A549 (cell line): ENCODE data around the gene LGALS3BP. TPM values are rescaled to one million over a fixed set of nuclear protein-coding genes. Genes with fewer than 3 reads are reported as not detected.
A peak's percentile ranks its signal among the peaks of the same experiment; 100 is the strongest.

ENCODE experiments used
- ATAC-seq, 2 experiments: fragments of 200-7000 bp in 1 of 2; fragments of >200 bp in 1 of 2; cut with Nextera tagmentation in 1 of 2; cut with Tn5 transposase in 1 of 2; 3 replicates each; pipeline versions ENCODE4 v1.8.0 to v1.9.1; 2018 to 2020; ENCODE audit warnings: mild to moderate bottlenecking in 1 of 2, moderate library complexity in 1 of 2
- CTCF ChIA-PET: fragments of 300-600 bp; sonication (Branson Sonifier 250); formaldehyde crosslinking; extraction: SDS; loops from one replicate; lab custom pipeline; 2021; ENCODE audit warnings: antibody characterized with exemption, inconsistent platforms; lab: Yijun Ruan, JAX
- POLR2A ChIA-PET: fragments of 350-600 bp; formaldehyde crosslinking; extraction: SDS; loops from one replicate; lab custom pipeline; 2021; ENCODE audit warnings: antibody characterized with exemption, inconsistent platforms; lab: Yijun Ruan, JAX
- DNase-seq, 2 experiments: peaks; one replicate each; pipeline versions ENCODE4 v3.0.0 to v3.0.0-alpha.2; 2011 to 2016; ENCODE audit warnings: low read depth in 1 of 2, low spot score in 1 of 2
- FAIRE-seq: peaks from 2 replicates; lab custom pipeline; 2011; peaks lifted over from hg19 to GRCh38; lab: Jason Lieb, UNC
- H3K27ac ChIP-seq, 2 experiments: fragments of >200 bp; sonication (Bioruptor Twin); formaldehyde crosslinking; 3 replicates each; pipeline ENCODE4 v1.5.1; 2016 to 2017
- H3K4me1 ChIP-seq: fragments of >200 bp; sonication (Bioruptor Twin); formaldehyde crosslinking; 3 replicates; pipeline ENCODE4 v1.6.1; 2016
- H3K4me2 ChIP-seq: fragments of >200 bp; sonication (Bioruptor Twin); formaldehyde crosslinking; 3 replicates; pipeline ENCODE4 v1.6.1; 2016
- H3K4me3 ChIP-seq: fragments of >200 bp; sonication (Bioruptor Twin); formaldehyde crosslinking; 3 replicates; pipeline ENCODE4 v1.5.1; 2016
- H3K9me3 ChIP-seq: fragments of >200 bp; sonication (Bioruptor Twin); formaldehyde crosslinking; 3 replicates; pipeline ENCODE4 v1.6.1; 2016
- CBX8 ChIP-seq: fragments of 200-600 bp; sonication (generic); IDR thresholded peaks from 2 replicates; pipeline ENCODE4 v1.6.1; 2016
- CEBPB ChIP-seq, 2 experiments: fragments of >200 bp in 1 of 2; sonication (Bioruptor Twin) in 1 of 2; formaldehyde crosslinking in 1 of 2; IDR thresholded peaks; 2 replicates each; pipeline ENCODE4 v1.6.1; 2012 to 2016
- E2F6 ChIP-seq: IDR thresholded peaks from 2 replicates; pipeline ENCODE4 v1.6.1; 2012; ENCODE audit warnings: low read depth, borderline replicate concordance
- EHF ChIP-seq: fragments of 250-450 bp; sonication (Bioruptor Pico); IDR thresholded peaks from 2 replicates; pipeline ENCODE4 v1.5.0; 2020; ENCODE audit warnings: mild to moderate bottlenecking
- FOSL2 ChIP-seq, 2 experiments: fragments of 450-650 bp in 1 of 2; fragments of >200 bp in 1 of 2; sonication (Bioruptor Twin) in 1 of 2; formaldehyde crosslinking; IDR thresholded peaks; 2 replicates each; pipeline versions ENCODE4 v1.5.0 to v1.6.1; 2016 to 2020; ENCODE audit warnings: mild to moderate bottlenecking in 1 of 2, moderate library complexity in 1 of 2
- HOXA7 ChIP-seq: fragments of 250-450 bp; sonication (Bioruptor Pico); IDR thresholded peaks from 2 replicates; pipeline ENCODE4 v1.5.0; 2020; ENCODE audit warnings: mild to moderate bottlenecking, moderate library complexity
- HOXB5 ChIP-seq: fragments of 250-450 bp; sonication (Bioruptor Pico); IDR thresholded peaks from 2 replicates; pipeline ENCODE4 v1.5.0; 2020; ENCODE audit warnings: mild to moderate bottlenecking, moderate library complexity
- JUNB ChIP-seq: fragments of >200 bp; sonication (Bioruptor Twin); formaldehyde crosslinking; IDR thresholded peaks from 2 replicates; pipeline ENCODE4 v1.6.1; 2016
- NFE2L2 ChIP-seq: fragments of 150-350 bp; conservative IDR thresholded peaks from 2 replicates; pipeline ENCODE4 v1.6.1; 2014; ENCODE audit warnings: low read length
- NPAS2 ChIP-seq: fragments of 250-450 bp; sonication (Bioruptor Pico); IDR thresholded peaks from 2 replicates; pipeline ENCODE4 v1.8.0; 2022; ENCODE audit warnings: mild to moderate bottlenecking, moderate library complexity, borderline replicate concordance
- NR3C1 ChIP-seq: fragments of >200 bp; sonication (Bioruptor Twin); formaldehyde crosslinking; IDR thresholded peaks from 3 replicates; pipeline ENCODE4 v1.6.1; 2017
- POLR2AphosphoS2 ChIP-seq: conservative IDR thresholded peaks from 2 replicates; pipeline ENCODE4 v1.6.1; 2012; ENCODE audit warnings: low read length, improper control_type of control experiment, inconsistent platforms
- RAD21 ChIP-seq, 2 experiments: fragments of >200 bp in 1 of 2; sonication (Bioruptor Twin) in 1 of 2; formaldehyde crosslinking in 1 of 2; IDR thresholded peaks in 1 of 2; conservative IDR thresholded peaks in 1 of 2; 2 replicates in 1 of 2; 3 replicates in 1 of 2; pipeline ENCODE4 v1.6.1; 2012 to 2018; ENCODE audit warnings: inconsistent platforms in 1 of 2
- RARB ChIP-seq: fragments of 250-450 bp; sonication (Bioruptor Pico); IDR thresholded peaks from 2 replicates; pipeline ENCODE4 v1.8.0; 2021; ENCODE audit warnings: mild to moderate bottlenecking, moderate library complexity
- RCOR1 ChIP-seq: fragments of 150-350 bp; IDR thresholded peaks from 2 replicates; pipeline ENCODE4 v1.6.1; 2014; ENCODE audit warnings: antibody characterized with exemption, low read length, low read depth
- RNF2 ChIP-seq: fragments of 200-600 bp; sonication (generic); IDR thresholded peaks from 2 replicates; pipeline ENCODE4 v1.6.1; 2016; ENCODE audit warnings: low read depth, mild to moderate bottlenecking, antibody characterized with exemption, moderate library complexity, borderline replicate concordance
- SMC3 ChIP-seq: fragments of >200 bp; sonication (Bioruptor Twin); formaldehyde crosslinking; IDR thresholded peaks from 3 replicates; pipeline ENCODE4 v1.6.1; 2018; ENCODE audit warnings: inconsistent platforms
- SREBF2 ChIP-seq: fragments of 450-650 bp; IDR thresholded peaks from 2 replicates; pipeline ENCODE4 v1.6.1; 2014; ENCODE audit warnings: mild to moderate bottlenecking, moderate library complexity
- TFCP2L1 ChIP-seq: fragments of 250-450 bp; sonication (Bioruptor Pico); IDR thresholded peaks from 2 replicates; pipeline ENCODE4 v1.5.0; 2021; ENCODE audit warnings: mild to moderate bottlenecking
- WGBS: methylation state at CpG from one replicate; pipeline ENCODE4 v1.1.6; 2017; ENCODE audit errors: missing lambda C conversion rate; 5-methylcytosine and 5-hydroxymethylcytosine counted together
- polyA plus RNA-seq, 4 experiments: library from polyadenylated mRNA; depleted of rRNA in 3 of 4; stranded (reverse); fragments of >200 nt; fragmentation: RNase III in 1 of 4; extraction: RNeasy Plus Mini Kit Qiagen cat#74134 plus additional on column Dnase treatment in 1 of 4; gene quantifications; 2 replicates in 3 of 4; 3 replicates in 1 of 4; pipeline ENCODE4 v1.2.3, GENCODE V29; 2011 to 2017
- TF ChIP-seq, protein P1 (sequence below): fragments of >200 bp; sonication (Bioruptor Twin); formaldehyde crosslinking; IDR thresholded peaks from 3 replicates; pipeline ENCODE4 v1.5.1; 2016
- TF ChIP-seq, protein P2 (sequence below): fragments of 250-450 bp; sonication (Bioruptor Pico); IDR thresholded peaks from 2 replicates; pipeline ENCODE4 v1.5.0; 2021; ENCODE audit warnings: mild to moderate bottlenecking, moderate library complexity, borderline replicate concordance

LGALS3BP gene
- polyA plus RNA-seq, 2 of the 4 experiments (the other 2 are of a cell fraction) = 28.3 to 60.0 TPM

- no peak for TF ChIP-seq FOSL2 (IDR thresholded peaks at IDR 0.05)
- no peak for TF ChIP-seq FOSL2 (CRISPR knock-in tag; IDR thresholded peaks at IDR 0.05)
- TF ChIP-seq SREBF2 = no peak
- no peak for TF ChIP-seq POLR2AphosphoS2
Measured at GRCh38 chr17:79020631-79021301, 41.0 kb upstream of the LGALS3BP start (continued).

- Histone ChIP-seq H3K4me2 (no peak overlapping the region), H3K9me3 (peaks cover 3% of the 10 kb centered on the region; the same call in 1 of the 3 replicates), H3K4me1 (peaks cover 15% of the 10 kb centered on the region), H3K4me3 (no peak overlapping the region), H3K27ac (peak overlapping the region; percentile 32 to 43; a peak in 4 of 6 replicates)
- CTCF ChIA-PET = interaction anchor here (0.6 to 14.8 kb wide), 26 partner anchors 9 to 691 kb away, joined by 3 to 376 read pairs (median 4); partner anchors contain the start of gene CANT1
- WGBS = 63% methylated on average over 18 of the region's 19 CpGs
- FAIRE-seq (peak; percentile 84), ATAC-seq (peak; percentile 48 to 62; a peak in 3 of 6 replicates), DNase-seq (peak; percentile 71 to 82)
- peak; percentile 91 to 96 for TF ChIP-seq RAD21 (conservative IDR thresholded peaks at IDR 0.05 in 1 of 2, IDR thresholded peaks at IDR 0.05 in 1 of 2)
- TF ChIP-seq SMC3 = peak; percentile 89
- TF ChIP-seq, protein P1, sequence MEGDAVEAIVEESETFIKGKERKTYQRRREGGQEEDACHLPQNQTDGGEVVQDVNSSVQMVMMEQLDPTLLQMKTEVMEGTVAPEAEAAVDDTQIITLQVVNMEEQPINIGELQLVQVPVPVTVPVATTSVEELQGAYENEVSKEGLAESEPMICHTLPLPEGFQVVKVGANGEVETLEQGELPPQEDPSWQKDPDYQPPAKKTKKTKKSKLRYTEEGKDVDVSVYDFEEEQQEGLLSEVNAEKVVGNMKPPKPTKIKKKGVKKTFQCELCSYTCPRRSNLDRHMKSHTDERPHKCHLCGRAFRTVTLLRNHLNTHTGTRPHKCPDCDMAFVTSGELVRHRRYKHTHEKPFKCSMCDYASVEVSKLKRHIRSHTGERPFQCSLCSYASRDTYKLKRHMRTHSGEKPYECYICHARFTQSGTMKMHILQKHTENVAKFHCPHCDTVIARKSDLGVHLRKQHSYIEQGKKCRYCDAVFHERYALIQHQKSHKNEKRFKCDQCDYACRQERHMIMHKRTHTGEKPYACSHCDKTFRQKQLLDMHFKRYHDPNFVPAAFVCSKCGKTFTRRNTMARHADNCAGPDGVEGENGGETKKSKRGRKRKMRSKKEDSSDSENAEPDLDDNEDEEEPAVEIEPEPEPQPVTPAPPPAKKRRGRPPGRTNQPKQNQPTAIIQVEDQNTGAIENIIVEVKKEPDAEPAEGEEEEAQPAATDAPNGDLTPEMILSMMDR = peak; percentile 98
- TF ChIP-seq RNF2 = no peak
- no peak for TF ChIP-seq NPAS2 (CRISPR knock-in tag)
- POLR2A ChIA-PET = interaction anchor here (1.0 kb wide), 1 partner anchor 10 kb away, joined by 3 read pairs; the partner anchor contains the start of gene CANT1
Measured at GRCh38 chr17:79019632-79020584, 40.2 kb upstream of the LGALS3BP start.

GRCh38 chr17:79019261-79019631 is 39.5 kb upstream of the LGALS3BP start:
- Histone ChIP-seq H3K4me2 (no peak overlapping the region), H3K9me3 (peaks cover 9% of the 10 kb centered on the region; the same call in 1 of the 3 replicates), H3K4me1 (peaks cover 12% of the 10 kb centered on the region), H3K4me3 (no peak overlapping the region), H3K27ac (no peak overlapping the region; a peak in 1 of 6 replicates)
- TF ChIP-seq POLR2AphosphoS2 (no peak), EHF (CRISPR knock-in tag) (no peak), NR3C1 (no peak), HOXB5 (no peak), NFE2L2 (no peak), JUNB (no peak), CBX8 (no peak), RCOR1 (no peak), TFCP2L1 (CRISPR knock-in tag) (no peak), RARB (CRISPR knock-in tag) (no peak), HOXA7 (CRISPR knock-in tag) (no peak), E2F6 (no peak), CEBPB (IDR thresholded peaks at IDR 0.05) (no peak)
- TF ChIP-seq, protein P2, sequence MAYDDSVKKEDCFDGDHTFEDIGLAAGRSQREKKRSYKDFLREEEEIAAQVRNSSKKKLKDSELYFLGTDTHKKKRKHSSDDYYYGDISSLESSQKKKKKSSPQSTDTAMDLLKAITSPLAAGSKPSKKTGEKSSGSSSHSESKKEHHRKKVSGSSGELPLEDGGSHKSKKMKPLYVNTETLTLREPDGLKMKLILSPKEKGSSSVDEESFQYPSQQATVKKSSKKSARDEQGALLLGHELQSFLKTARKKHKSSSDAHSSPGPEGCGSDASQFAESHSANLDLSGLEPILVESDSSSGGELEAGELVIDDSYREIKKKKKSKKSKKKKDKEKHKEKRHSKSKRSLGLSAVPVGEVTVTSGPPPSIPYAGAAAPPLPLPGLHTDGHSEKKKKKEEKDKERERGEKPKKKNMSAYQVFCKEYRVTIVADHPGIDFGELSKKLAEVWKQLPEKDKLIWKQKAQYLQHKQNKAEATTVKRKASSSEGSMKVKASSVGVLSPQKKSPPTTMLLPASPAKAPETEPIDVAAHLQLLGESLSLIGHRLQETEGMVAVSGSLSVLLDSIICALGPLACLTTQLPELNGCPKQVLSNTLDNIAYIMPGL (CRISPR knock-in tag) = no peak
- WGBS = 84% methylated on average over 2 of the region's 2 CpGs
- ChIA-PET CTCF (interaction anchor here (0.6 to 14.8 kb wide), 18 partner anchors 11 to 382 kb away, joined by 3 to 376 read pairs (median 4); no protein-coding TSS in a partner anchor), POLR2A (no interaction called here)
- FAIRE-seq (no peak), ATAC-seq (no peak), DNase-seq (no peak)
